IMR-90 (cell line): Measurements from ENCODE around the gene EPB41L1.

Source experiments
- MXI1 ChIP-seq: IDR thresholded peaks from 2 replicates; pipeline ENCODE4 v1.6.1; 2012; ENCODE audit warnings: low read depth, mild to moderate bottlenecking, low read length, moderate library complexity, borderline replicate concordance
- TF ChIP-seq, protein P1 (sequence below): conservative IDR thresholded peaks from 2 replicates; pipeline ENCODE4 v1.5.1; 2012; ENCODE audit warnings: mild to moderate bottlenecking, low read depth, low read length, improper control_type of control experiment

GRCh38 chr20:36152261-36152660 is 2.3 kb upstream of the EPB41L1 start:
- TF ChIP-seq MXI1 = no peak
- TF ChIP-seq, protein P1, sequence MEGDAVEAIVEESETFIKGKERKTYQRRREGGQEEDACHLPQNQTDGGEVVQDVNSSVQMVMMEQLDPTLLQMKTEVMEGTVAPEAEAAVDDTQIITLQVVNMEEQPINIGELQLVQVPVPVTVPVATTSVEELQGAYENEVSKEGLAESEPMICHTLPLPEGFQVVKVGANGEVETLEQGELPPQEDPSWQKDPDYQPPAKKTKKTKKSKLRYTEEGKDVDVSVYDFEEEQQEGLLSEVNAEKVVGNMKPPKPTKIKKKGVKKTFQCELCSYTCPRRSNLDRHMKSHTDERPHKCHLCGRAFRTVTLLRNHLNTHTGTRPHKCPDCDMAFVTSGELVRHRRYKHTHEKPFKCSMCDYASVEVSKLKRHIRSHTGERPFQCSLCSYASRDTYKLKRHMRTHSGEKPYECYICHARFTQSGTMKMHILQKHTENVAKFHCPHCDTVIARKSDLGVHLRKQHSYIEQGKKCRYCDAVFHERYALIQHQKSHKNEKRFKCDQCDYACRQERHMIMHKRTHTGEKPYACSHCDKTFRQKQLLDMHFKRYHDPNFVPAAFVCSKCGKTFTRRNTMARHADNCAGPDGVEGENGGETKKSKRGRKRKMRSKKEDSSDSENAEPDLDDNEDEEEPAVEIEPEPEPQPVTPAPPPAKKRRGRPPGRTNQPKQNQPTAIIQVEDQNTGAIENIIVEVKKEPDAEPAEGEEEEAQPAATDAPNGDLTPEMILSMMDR = no peak
